Activated B cell treated with CpG ODN at 0.5 μM for 24 hours (primary cell): ENCODE results near the gene SMURF1. TPM values are rescaled to one million over a fixed set of nuclear protein-coding genes. Genes with fewer than 3 reads are reported as not detected.

Experiments
- ATAC-seq: fragments of 200-7000 bp; cut with Tn5 transposase; one replicate; pipeline ENCODE4 v1.10.0; 2021; ENCODE audit warnings: low read depth, mild to moderate bottlenecking, moderate library complexity
- CTCF ChIA-PET: fragments of 350-600 bp; sonication (Branson Sonifier 250); formaldehyde crosslinking; loops from one replicate; lab custom pipeline; 2021; ENCODE audit warnings: antibody characterized with exemption; lab: Charles Lee
- POLR2A ChIA-PET: fragments of 350-600 bp; sonication (Branson Sonifier 250); formaldehyde crosslinking; loops from one replicate; lab custom pipeline; 2021; ENCODE audit warnings: antibody characterized with exemption; lab: Charles Lee
- DNase-seq: peaks from one replicate; pipeline ENCODE4 v3.0.0; 2022
- H3K27ac Mint-ChIP-seq: one replicate; pipeline ENCODE4 v1.8.0; 2020; ENCODE audit warnings: mixed read lengths
- H3K27me3 Mint-ChIP-seq: one replicate; pipeline ENCODE4 v1.8.0; 2021; ENCODE audit warnings: mixed read lengths
- H3K36me3 Mint-ChIP-seq: one replicate; pipeline ENCODE4 v1.8.0; 2021; ENCODE audit warnings: low read depth, mixed read lengths
- H3K4me1 Mint-ChIP-seq: one replicate; pipeline ENCODE4 v1.8.0; 2021; ENCODE audit warnings: mixed read lengths
- H3K4me3 Mint-ChIP-seq: one replicate; pipeline ENCODE4 v1.8.0; 2020; ENCODE audit warnings: mild to moderate bottlenecking, mixed read lengths
- H3K9me3 Mint-ChIP-seq: one replicate; pipeline ENCODE4 v1.8.0; 2020; ENCODE audit warnings: mixed read lengths
- intact Hi-C: fragments of 100-400 bp; cut with micrococcal nuclease; formaldehyde crosslinking; loops from one replicate; pipeline ENCODE4 v1.15.1; 2024
- total RNA-seq: library from RNA; stranded (reverse); gene quantifications from 2 replicates; pipeline ENCODE4 v1.2.3, GENCODE V29; 2022
- TF ChIP-seq, protein P1 (sequence below): fragments of 200-600 bp; IDR thresholded peaks from one replicate; pipeline ENCODE4 v1.8.0; 2022; ENCODE audit warnings: antibody characterized with exemption, mild to moderate bottlenecking

SMURF1 gene
- total RNA-seq, 1 donor from 2014 or later, result 23.1 TPM

DNA sequence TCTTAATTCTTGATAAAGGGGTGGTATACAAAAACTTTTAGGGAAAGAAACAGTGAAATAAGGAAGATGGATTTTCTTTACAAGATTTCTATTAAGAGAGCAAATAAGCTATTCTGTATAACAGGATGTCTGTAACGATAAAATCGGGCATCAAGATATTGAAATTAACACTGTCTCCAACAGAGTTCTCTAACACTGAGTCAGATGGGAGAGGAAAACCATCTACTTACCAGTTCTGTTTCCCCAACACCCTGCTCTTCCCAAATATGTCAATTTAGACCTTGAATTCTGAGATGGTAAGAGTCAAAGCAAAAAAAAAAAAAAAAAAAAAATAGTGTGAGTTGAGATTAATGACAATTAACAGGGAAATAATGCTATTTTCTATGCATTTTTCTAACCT is 23.0 kb downstream of the SMURF1 start:
- DNase-seq, result no peak
- CTCF ChIA-PET, result interaction anchor here (0.6 to 0.7 kb wide), 2 partner anchors 12 to 51 kb away, joined by 3 read pairs; no protein-coding TSS in a partner anchor
- Mint-ChIP-seq H3K9me3 (peaks cover 6% of the 10 kb centered on the region), H3K4me1 (peaks cover 67% of the 10 kb centered on the region), H3K27me3 (no peaks in the 10 kb centered on the region), H3K36me3 (peaks cover 24% of the 10 kb centered on the region), H3K4me3 (no peak overlapping the region), H3K27ac (no peak overlapping the region)
- TF ChIP-seq, protein P1, sequence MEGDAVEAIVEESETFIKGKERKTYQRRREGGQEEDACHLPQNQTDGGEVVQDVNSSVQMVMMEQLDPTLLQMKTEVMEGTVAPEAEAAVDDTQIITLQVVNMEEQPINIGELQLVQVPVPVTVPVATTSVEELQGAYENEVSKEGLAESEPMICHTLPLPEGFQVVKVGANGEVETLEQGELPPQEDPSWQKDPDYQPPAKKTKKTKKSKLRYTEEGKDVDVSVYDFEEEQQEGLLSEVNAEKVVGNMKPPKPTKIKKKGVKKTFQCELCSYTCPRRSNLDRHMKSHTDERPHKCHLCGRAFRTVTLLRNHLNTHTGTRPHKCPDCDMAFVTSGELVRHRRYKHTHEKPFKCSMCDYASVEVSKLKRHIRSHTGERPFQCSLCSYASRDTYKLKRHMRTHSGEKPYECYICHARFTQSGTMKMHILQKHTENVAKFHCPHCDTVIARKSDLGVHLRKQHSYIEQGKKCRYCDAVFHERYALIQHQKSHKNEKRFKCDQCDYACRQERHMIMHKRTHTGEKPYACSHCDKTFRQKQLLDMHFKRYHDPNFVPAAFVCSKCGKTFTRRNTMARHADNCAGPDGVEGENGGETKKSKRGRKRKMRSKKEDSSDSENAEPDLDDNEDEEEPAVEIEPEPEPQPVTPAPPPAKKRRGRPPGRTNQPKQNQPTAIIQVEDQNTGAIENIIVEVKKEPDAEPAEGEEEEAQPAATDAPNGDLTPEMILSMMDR, result no peak
- ATAC-seq, result no peak
- POLR2A ChIA-PET, result no interaction called here
- intact Hi-C loops, result loop anchor here (2.0 kb wide), 1 partner anchor 22 kb away; no protein-coding TSS in a partner anchor

DNA sequence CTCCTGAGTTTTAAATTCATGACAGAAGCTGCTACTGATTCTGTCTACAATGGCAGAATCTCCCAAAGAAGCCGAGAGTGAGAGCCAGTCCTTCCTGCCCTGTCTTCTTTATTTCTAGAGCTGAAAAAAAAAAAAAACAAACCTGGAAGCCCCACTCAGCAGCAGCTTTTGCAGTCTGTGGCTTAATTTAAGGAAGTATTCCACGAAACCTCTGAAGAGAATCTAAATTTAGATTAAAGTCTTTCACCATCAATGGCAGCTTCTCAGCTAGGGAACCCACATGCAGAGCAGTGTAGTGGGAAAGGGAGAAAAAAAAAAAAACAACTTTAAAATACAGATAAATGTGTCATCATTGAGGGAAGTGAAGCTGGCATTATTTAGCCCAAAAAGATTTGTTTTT is 23.4 kb downstream of the SMURF1 start:
- ChIA-PET CTCF (no interaction called here), POLR2A (interaction anchor here (0.7 kb wide), 1 partner anchor 24 kb away, joined by 9 read pairs; no protein-coding TSS in a partner anchor)
- intact Hi-C loops, result loop anchor here (2.0 kb wide), 1 partner anchor 22 kb away; no protein-coding TSS in a partner anchor
- DNase-seq, result no peak
- Mint-ChIP-seq H3K4me1 (peaks cover 66% of the 10 kb centered on the region), H3K27me3 (no peaks in the 10 kb centered on the region), H3K4me3 (no peak overlapping the region), H3K9me3 (peaks cover 6% of the 10 kb centered on the region), H3K27ac (no peak overlapping the region), H3K36me3 (peaks cover 25% of the 10 kb centered on the region)
- no peak for ATAC-seq
- TF ChIP-seq, protein P1, result no peak

DNA sequence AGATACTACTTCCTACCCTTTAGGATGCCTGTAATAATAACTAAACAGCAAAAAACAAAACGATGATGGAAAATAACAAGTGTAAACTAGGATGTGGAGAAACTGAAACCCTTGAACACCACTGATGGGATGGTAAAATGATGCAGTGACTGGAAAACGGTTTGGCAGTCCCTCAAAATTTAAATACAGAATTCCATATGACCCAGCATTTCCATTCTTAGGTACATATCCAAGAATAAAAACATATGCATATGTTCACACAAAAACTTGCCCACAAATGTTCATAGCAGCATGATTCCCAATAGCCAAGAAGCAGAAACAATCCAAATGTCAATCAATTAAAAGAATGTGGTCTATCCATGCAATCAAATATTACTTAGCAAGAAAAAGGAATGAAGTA is 25.8 kb downstream of the SMURF1 start:
- no peak for DNase-seq
- CTCF ChIA-PET, result no interaction called here
- Mint-ChIP-seq H3K4me1 (peaks cover 50% of the 10 kb centered on the region), H3K36me3 (peaks cover 34% of the 10 kb centered on the region), H3K27me3 (no peaks in the 10 kb centered on the region), H3K9me3 (peaks cover 16% of the 10 kb centered on the region), H3K27ac (no peak overlapping the region), H3K4me3 (no peak overlapping the region)
- ATAC-seq, result no peak
- TF ChIP-seq, protein P1, result no peak
- intact Hi-C loops, result no loop called here
- POLR2A ChIA-PET, result no interaction called here

- TF ChIP-seq, protein P1, result no peak
- intact Hi-C loops, result no loop called here
- ChIA-PET CTCF (no interaction called here), POLR2A (interaction anchor here (0.6 kb wide), 1 partner anchor 16 kb away, joined by 3 read pairs; no protein-coding TSS in a partner anchor)
- no peaks in the 10 kb centered on the region for H3K27me3 Mint-ChIP-seq
- H3K9me3 Mint-ChIP-seq, result peaks cover 16% of the 10 kb centered on the region
- H3K4me3 Mint-ChIP-seq, result no peak overlapping the region
- no peak for DNase-seq
- H3K4me1 Mint-ChIP-seq, result peaks cover 59% of the 10 kb centered on the region
- peaks cover 37% of the 10 kb centered on the region for H3K36me3 Mint-ChIP-seq
- H3K27ac Mint-ChIP-seq, result no peak overlapping the region
- ATAC-seq, result no peak
Measured at GRCh38 chr7:99116144-99116543, 27.8 kb downstream of the SMURF1 start.

- no peak overlapping the region for H3K4me3 Mint-ChIP-seq
- H3K27ac Mint-ChIP-seq, result no peak overlapping the region
- CTCF ChIA-PET, result no interaction called here
- intact Hi-C loops, result loop anchor here (2.0 kb wide), 1 partner anchor 13 kb away; no protein-coding TSS in a partner anchor
- POLR2A ChIA-PET, result no interaction called here
- TF ChIP-seq, protein P1, result no peak
- DNase-seq (no peak), ATAC-seq (no peak)
- peaks cover 16% of the 10 kb centered on the region for H3K9me3 Mint-ChIP-seq
- H3K4me1 Mint-ChIP-seq, result peaks cover 57% of the 10 kb centered on the region
- H3K36me3 Mint-ChIP-seq, result peaks cover 36% of the 10 kb centered on the region
- H3K27me3 Mint-ChIP-seq, result no peaks in the 10 kb centered on the region
Measured at GRCh38 chr7:99115379-99115778, 28.5 kb downstream of the SMURF1 start.
